Activated T-cell treated with anti-CD3 and anti-CD28 coated beads, Interleukin-2, amount 50 U/mL, for 4 hours (primary cell): ENCODE results near the gene OGDH. TPM values are rescaled to one million over a fixed set of nuclear protein-coding genes. Genes with fewer than 3 reads are reported as not detected.
"Not testable (repeated sequence)": the region's sequence is repeated elsewhere in the genome, so short reads cannot be mapped to it uniquely, and the experiment has no call there.

Experiments used
- ATAC-seq, 2 donors: fragments of 200-7000 bp; cut with Tn5 transposase; one replicate each; pipeline ENCODE4 v1.10.0; 2021
- DNase-seq: peaks from one replicate; pipeline ENCODE4 v3.0.0-alpha.2; 2020
- H3K27me3 Mint-ChIP-seq: one replicate; pipeline ENCODE4 v1.8.0; 2021; ENCODE audit warnings: low read depth, mixed read lengths
- H3K36me3 Mint-ChIP-seq: one replicate; pipeline ENCODE4 v1.8.0; 2022; ENCODE audit warnings: mixed read lengths; ENCODE audit not compliant: insufficient read depth
- H3K4me1 Mint-ChIP-seq: one replicate; pipeline ENCODE4 v1.8.0; 2021; ENCODE audit warnings: low read depth, mixed read lengths
- H3K4me3 Mint-ChIP-seq: one replicate; pipeline ENCODE4 v1.8.0; 2021; ENCODE audit warnings: mild to moderate bottlenecking, moderate library complexity, mixed read lengths
- H3K9me3 Mint-ChIP-seq: one replicate; pipeline ENCODE4 v1.8.0; 2021; ENCODE audit warnings: mixed read lengths
- total RNA-seq, 3 donors: library from RNA; stranded (reverse); gene quantifications; one replicate each; pipeline ENCODE4 v1.2.1, GENCODE V29; 2021

The OGDH gene
- total RNA-seq, 3 donors from 2014 or later: 83.0 to 105 (median 97.2) TPM

GRCh38 chr7:44676776-44677175, 70.3 kb downstream of the OGDH start:
- no peaks in the 10 kb centered on the region for H3K27me3 Mint-ChIP-seq
- no peaks in the 10 kb centered on the region for H3K9me3 Mint-ChIP-seq
- DNase-seq: no peak
- H3K4me3 Mint-ChIP-seq: no peak overlapping the region
- ATAC-seq: no peak
- no peaks in the 10 kb centered on the region for H3K4me1 Mint-ChIP-seq
- peaks cover 34% of the 10 kb centered on the region for H3K36me3 Mint-ChIP-seq

- Mint-ChIP-seq H3K27me3 (no peaks in the 10 kb centered on the region), H3K4me1 (no peaks in the 10 kb centered on the region), H3K9me3 (no peaks in the 10 kb centered on the region), H3K36me3 (peaks cover 32% of the 10 kb centered on the region), H3K4me3 (no peak overlapping the region)
- ATAC-seq (no peak), DNase-seq (no peak)
Observed at GRCh38 chr7:44678101-44678470, 71.7 kb downstream of the OGDH start.

- Mint-ChIP-seq H3K4me1 (no peaks in the 10 kb centered on the region), H3K9me3 (no peaks in the 10 kb centered on the region), H3K4me3 (no peak overlapping the region), H3K36me3 (peaks cover 34% of the 10 kb centered on the region), H3K27me3 (no peaks in the 10 kb centered on the region)
- DNase-seq (no peak), ATAC-seq (no peak)
Observed at GRCh38 chr7:44678471-44679179, 72.2 kb downstream of the OGDH start.

GRCh38 chr7:44681645-44682044, 75.2 kb downstream of the OGDH start:
- DNase-seq (no peak), ATAC-seq (no peak)
- Mint-ChIP-seq H3K36me3 (peaks cover 30% of the 10 kb centered on the region), H3K27me3 (no peaks in the 10 kb centered on the region), H3K9me3 (no peaks in the 10 kb centered on the region), H3K4me1 (no peaks in the 10 kb centered on the region), H3K4me3 (no peak overlapping the region)

GRCh38 chr7:44685723-44686122, 79.3 kb downstream of the OGDH start:
- Mint-ChIP-seq H3K4me1 (peaks cover 3% of the 10 kb centered on the region), H3K9me3 (no peaks in the 10 kb centered on the region), H3K36me3 (peaks cover 18% of the 10 kb centered on the region), H3K27me3 (no peaks in the 10 kb centered on the region), H3K4me3 (no peak overlapping the region)
- ATAC-seq (no peak), DNase-seq (no peak)

GRCh38 chr7:44689427-44689826, 83.0 kb downstream of the OGDH start:
- no peaks in the 10 kb centered on the region for H3K27me3 Mint-ChIP-seq
- H3K36me3 Mint-ChIP-seq: peaks cover 16% of the 10 kb centered on the region
- H3K4me1 Mint-ChIP-seq: peaks cover 3% of the 10 kb centered on the region
- ATAC-seq: no peak
- H3K9me3 Mint-ChIP-seq: no peaks in the 10 kb centered on the region
- DNase-seq: no peak
- no peak overlapping the region for H3K4me3 Mint-ChIP-seq

- Mint-ChIP-seq H3K4me1 (peaks cover 3% of the 10 kb centered on the region), H3K4me3 (no peak overlapping the region), H3K9me3 (no peaks in the 10 kb centered on the region), H3K27me3 (no peaks in the 10 kb centered on the region), H3K36me3 (peaks cover 43% of the 10 kb centered on the region)
- DNase-seq (no peak), ATAC-seq (no peak)
Observed at GRCh38 chr7:44693641-44694313, 87.3 kb downstream of the OGDH start.

GRCh38 chr7:44694326-44694725, 87.9 kb downstream of the OGDH start:
- Mint-ChIP-seq H3K9me3 (no peaks in the 10 kb centered on the region), H3K4me3 (no peak overlapping the region), H3K4me1 (peaks cover 3% of the 10 kb centered on the region), H3K27me3 (no peaks in the 10 kb centered on the region), H3K36me3 (peaks cover 43% of the 10 kb centered on the region)
- DNase-seq (no peak), ATAC-seq (no peak)

GRCh38 chr7:44694766-44695165, 88.3 kb downstream of the OGDH start:
- no peak for ATAC-seq
- Mint-ChIP-seq H3K36me3 (peaks cover 44% of the 10 kb centered on the region), H3K4me1 (no peaks in the 10 kb centered on the region), H3K9me3 (no peaks in the 10 kb centered on the region), H3K4me3 (no peak overlapping the region), H3K27me3 (no peaks in the 10 kb centered on the region)
- DNase-seq: no peak

GRCh38 chr7:44695756-44696155, 89.3 kb downstream of the OGDH start:
- Mint-ChIP-seq H3K27me3 (no peaks in the 10 kb centered on the region), H3K4me1 (no peaks in the 10 kb centered on the region), H3K36me3 (peaks cover 52% of the 10 kb centered on the region), H3K4me3 (no peak overlapping the region), H3K9me3 (no peaks in the 10 kb centered on the region)
- DNase-seq: no peak
- no peak for ATAC-seq

GRCh38 chr7:44696728-44697127, 90.3 kb downstream of the OGDH start:
- Mint-ChIP-seq H3K4me3 (no peak overlapping the region), H3K27me3 (no peaks in the 10 kb centered on the region), H3K36me3 (peaks cover 56% of the 10 kb centered on the region), H3K9me3 (no peaks in the 10 kb centered on the region), H3K4me1 (no peaks in the 10 kb centered on the region)
- DNase-seq (no peak), ATAC-seq (no peak)

- no peak for DNase-seq
- Mint-ChIP-seq H3K9me3 (no peaks in the 10 kb centered on the region), H3K4me1 (no peaks in the 10 kb centered on the region), H3K4me3 (no peak overlapping the region), H3K27me3 (no peaks in the 10 kb centered on the region), H3K36me3 (peaks cover 58% of the 10 kb centered on the region)
- ATAC-seq: no peak
Observed at GRCh38 chr7:44697136-44698045, 91.0 kb downstream of the OGDH start.

- Mint-ChIP-seq H3K4me1 (no peaks in the 10 kb centered on the region), H3K36me3 (peaks cover 58% of the 10 kb centered on the region), H3K4me3 (no peak overlapping the region), H3K9me3 (no peaks in the 10 kb centered on the region), H3K27me3 (no peaks in the 10 kb centered on the region)
- no peak for DNase-seq
- ATAC-seq: no peak
Observed at GRCh38 chr7:44698046-44698580, 91.7 kb downstream of the OGDH start.

- H3K9me3 Mint-ChIP-seq, ATAC-seq, H3K4me3 Mint-ChIP-seq, H3K4me1 Mint-ChIP-seq, DNase-seq, H3K27me3 Mint-ChIP-seq: not testable (repeated sequence)
- peaks cover 57% of the 10 kb centered on the region for H3K36me3 Mint-ChIP-seq
Observed at GRCh38 chr7:44699598-44699997, 93.2 kb downstream of the OGDH start.
